GM12878 (cell line): ENCODE measurements around the gene SUGCT.
A peak's percentile ranks its signal among the peaks of the same experiment; 100 is the strongest.

Experiments
- ATF3 ChIP-seq: IDR thresholded peaks from 2 replicates; pipeline ENCODE4 v1.6.1; 2011; ENCODE audit warnings: low read depth, mild to moderate bottlenecking, low read length, moderate library complexity, borderline replicate concordance; ENCODE audit errors: extremely low read depth
- BACH1 ChIP-seq: fragments of 450-650 bp; IDR thresholded peaks from 2 replicates; pipeline ENCODE4 v1.6.1; 2017; ENCODE audit warnings: mild to moderate bottlenecking, borderline replicate concordance
- FOXM1 ChIP-seq: IDR thresholded peaks from 2 replicates; pipeline ENCODE4 v1.6.1; 2012; ENCODE audit warnings: low read depth, mild to moderate bottlenecking, inconsistent platforms, low read length, moderate library complexity
- HDAC2 ChIP-seq: fragments of 200-600 bp; sonication (generic); IDR thresholded peaks from 2 replicates; pipeline ENCODE4 v1.6.1; 2017
- MLLT1 ChIP-seq: fragments of 450-650 bp; IDR thresholded peaks from 2 replicates; pipeline ENCODE4 v1.6.1; 2016; ENCODE audit warnings: mild to moderate bottlenecking
- RAD21 ChIP-seq: IDR thresholded peaks from 2 replicates; pipeline ENCODE4 v1.6.1; 2011; ENCODE audit warnings: mild to moderate bottlenecking, low read depth, low read length, moderate library complexity; ENCODE audit not compliant: insufficient read depth
- SIX5 ChIP-seq: IDR thresholded peaks from 2 replicates; pipeline ENCODE4 v1.6.1; 2011; ENCODE audit warnings: mild to moderate bottlenecking, low read depth, low read length, moderate library complexity; ENCODE audit not compliant: severe bottlenecking
- TF ChIP-seq, protein P1 (sequence below): fragments of 450-650 bp; formaldehyde crosslinking; IDR thresholded peaks from 2 replicates; pipeline ENCODE4 v1.5.0; 2022; ENCODE audit warnings: mild to moderate bottlenecking, missing genetic modification characterization
- TF ChIP-seq, protein P2 (sequence below), 3 experiments: IDR thresholded peaks in 2 of 3; conservative IDR thresholded peaks in 1 of 3; 2 replicates each; pipeline ENCODE4 v1.5.1; 2011; ENCODE audit warnings: low read depth in 3 of 3, low read length in 3 of 3, mild to moderate bottlenecking in 3 of 3, control low read depth in 2 of 3, moderate library complexity in 2 of 3, inconsistent platforms in 1 of 3, mixed read lengths in 1 of 3; ENCODE audit not compliant: control insufficient read depth in 2 of 3, insufficient read depth in 1 of 3; ENCODE audit errors: extremely low read depth in 1 of 3
- TF ChIP-seq, protein P3 (sequence below): fragments of 450-650 bp; IDR thresholded peaks from 2 replicates; pipeline ENCODE4 v1.6.1; 2017; ENCODE audit warnings: antibody characterized with exemption, mild to moderate bottlenecking, moderate library complexity

- no peak for TF ChIP-seq FOXM1
- TF ChIP-seq, protein P1, sequence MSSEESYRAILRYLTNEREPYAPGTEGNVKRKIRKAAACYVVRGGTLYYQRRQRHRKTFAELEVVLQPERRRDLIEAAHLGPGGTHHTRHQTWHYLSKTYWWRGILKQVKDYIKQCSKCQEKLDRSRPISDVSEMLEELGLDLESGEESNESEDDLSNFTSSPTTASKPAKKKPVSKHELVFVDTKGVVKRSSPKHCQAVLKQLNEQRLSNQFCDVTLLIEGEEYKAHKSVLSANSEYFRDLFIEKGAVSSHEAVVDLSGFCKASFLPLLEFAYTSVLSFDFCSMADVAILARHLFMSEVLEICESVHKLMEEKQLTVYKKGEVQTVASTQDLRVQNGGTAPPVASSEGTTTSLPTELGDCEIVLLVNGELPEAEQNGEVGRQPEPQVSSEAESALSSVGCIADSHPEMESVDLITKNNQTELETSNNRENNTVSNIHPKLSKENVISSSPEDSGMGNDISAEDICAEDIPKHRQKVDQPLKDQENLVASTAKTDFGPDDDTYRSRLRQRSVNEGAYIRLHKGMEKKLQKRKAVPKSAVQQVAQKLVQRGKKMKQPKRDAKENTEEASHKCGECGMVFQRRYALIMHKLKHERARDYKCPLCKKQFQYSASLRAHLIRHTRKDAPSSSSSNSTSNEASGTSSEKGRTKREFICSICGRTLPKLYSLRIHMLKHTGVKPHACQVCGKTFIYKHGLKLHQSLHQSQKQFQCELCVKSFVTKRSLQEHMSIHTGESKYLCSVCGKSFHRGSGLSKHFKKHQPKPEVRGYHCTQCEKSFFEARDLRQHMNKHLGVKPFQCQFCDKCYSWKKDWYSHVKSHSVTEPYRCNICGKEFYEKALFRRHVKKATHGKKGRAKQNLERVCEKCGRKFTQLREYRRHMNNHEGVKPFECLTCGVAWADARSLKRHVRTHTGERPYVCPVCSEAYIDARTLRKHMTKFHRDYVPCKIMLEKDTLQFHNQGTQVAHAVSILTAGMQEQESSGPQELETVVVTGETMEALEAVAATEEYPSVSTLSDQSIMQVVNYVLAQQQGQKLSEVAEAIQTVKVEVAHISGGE, result no peak
- TF ChIP-seq, protein P2, sequence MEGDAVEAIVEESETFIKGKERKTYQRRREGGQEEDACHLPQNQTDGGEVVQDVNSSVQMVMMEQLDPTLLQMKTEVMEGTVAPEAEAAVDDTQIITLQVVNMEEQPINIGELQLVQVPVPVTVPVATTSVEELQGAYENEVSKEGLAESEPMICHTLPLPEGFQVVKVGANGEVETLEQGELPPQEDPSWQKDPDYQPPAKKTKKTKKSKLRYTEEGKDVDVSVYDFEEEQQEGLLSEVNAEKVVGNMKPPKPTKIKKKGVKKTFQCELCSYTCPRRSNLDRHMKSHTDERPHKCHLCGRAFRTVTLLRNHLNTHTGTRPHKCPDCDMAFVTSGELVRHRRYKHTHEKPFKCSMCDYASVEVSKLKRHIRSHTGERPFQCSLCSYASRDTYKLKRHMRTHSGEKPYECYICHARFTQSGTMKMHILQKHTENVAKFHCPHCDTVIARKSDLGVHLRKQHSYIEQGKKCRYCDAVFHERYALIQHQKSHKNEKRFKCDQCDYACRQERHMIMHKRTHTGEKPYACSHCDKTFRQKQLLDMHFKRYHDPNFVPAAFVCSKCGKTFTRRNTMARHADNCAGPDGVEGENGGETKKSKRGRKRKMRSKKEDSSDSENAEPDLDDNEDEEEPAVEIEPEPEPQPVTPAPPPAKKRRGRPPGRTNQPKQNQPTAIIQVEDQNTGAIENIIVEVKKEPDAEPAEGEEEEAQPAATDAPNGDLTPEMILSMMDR (IDR thresholded peaks at IDR 0.05 in 2 of 3, conservative IDR thresholded peaks at IDR 0.05 in 1 of 3; ENCODE audit: control insufficient read depth in 2 of 3, extremely low read depth in 1 of 3, insufficient read depth in 1 of 3, low read depth in 3 of 3, low read length in 3 of 3), result peak in 2 of 3 experiments; percentile 5 to 23; a peak in 1 of 6 replicates
- TF ChIP-seq MLLT1, result no peak
- TF ChIP-seq BACH1, result no peak
- TF ChIP-seq ATF3, result no peak
- peak; percentile 36 for TF ChIP-seq RAD21
- no peak for TF ChIP-seq HDAC2
- TF ChIP-seq, protein P3, sequence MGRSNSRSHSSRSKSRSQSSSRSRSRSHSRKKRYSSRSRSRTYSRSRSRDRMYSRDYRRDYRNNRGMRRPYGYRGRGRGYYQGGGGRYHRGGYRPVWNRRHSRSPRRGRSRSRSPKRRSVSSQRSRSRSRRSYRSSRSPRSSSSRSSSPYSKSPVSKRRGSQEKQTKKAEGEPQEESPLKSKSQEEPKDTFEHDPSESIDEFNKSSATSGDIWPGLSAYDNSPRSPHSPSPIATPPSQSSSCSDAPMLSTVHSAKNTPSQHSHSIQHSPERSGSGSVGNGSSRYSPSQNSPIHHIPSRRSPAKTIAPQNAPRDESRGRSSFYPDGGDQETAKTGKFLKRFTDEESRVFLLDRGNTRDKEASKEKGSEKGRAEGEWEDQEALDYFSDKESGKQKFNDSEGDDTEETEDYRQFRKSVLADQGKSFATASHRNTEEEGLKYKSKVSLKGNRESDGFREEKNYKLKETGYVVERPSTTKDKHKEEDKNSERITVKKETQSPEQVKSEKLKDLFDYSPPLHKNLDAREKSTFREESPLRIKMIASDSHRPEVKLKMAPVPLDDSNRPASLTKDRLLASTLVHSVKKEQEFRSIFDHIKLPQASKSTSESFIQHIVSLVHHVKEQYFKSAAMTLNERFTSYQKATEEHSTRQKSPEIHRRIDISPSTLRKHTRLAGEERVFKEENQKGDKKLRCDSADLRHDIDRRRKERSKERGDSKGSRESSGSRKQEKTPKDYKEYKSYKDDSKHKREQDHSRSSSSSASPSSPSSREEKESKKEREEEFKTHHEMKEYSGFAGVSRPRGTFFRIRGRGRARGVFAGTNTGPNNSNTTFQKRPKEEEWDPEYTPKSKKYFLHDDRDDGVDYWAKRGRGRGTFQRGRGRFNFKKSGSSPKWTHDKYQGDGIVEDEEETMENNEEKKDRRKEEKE, result no peak
- TF ChIP-seq SIX5, result no peak
Observed at GRCh38 chr7:40199076-40199802, 64.4 kb downstream of the SUGCT start.
